Neural cell (in vitro differentiated cells): ENCODE measurements around the gene SH3TC2. TPM values are rescaled to one million over a fixed set of nuclear protein-coding genes. Genes with fewer than 3 reads are reported as not detected.

ENCODE experiments used
- H2AFZ ChIP-seq: fragments of 200-600, 300-800 bp; sonication (generic), shearing (Covaris generic); 2 replicates; pipeline ENCODE4 v1.6.0; 2014; ENCODE audit warnings: low read depth, mild to moderate bottlenecking, antibody characterized with exemption, low read length, moderate library complexity
- H3F3A ChIP-seq: fragments of 200-600 bp; shearing (Covaris generic); 2 replicates; pipeline ENCODE4 v1.6.1; 2016; ENCODE audit warnings: mild to moderate bottlenecking, moderate library complexity, mixed read lengths, antibody characterized with exemption, low read length; ENCODE audit not compliant: insufficient read depth, poor library complexity, severe bottlenecking
- H3K27ac ChIP-seq: fragments of 200-600, 300-800 bp; sonication (generic), shearing (Covaris generic); 2 replicates; pipeline ENCODE4 v1.5.1; 2014; ENCODE audit warnings: mild to moderate bottlenecking, low read length, moderate library complexity
- H3K27me3 ChIP-seq: fragments of 300-800, 200-600 bp; sonication (generic), shearing (Covaris generic); 2 replicates; pipeline ENCODE4 v1.6.0; 2014; ENCODE audit warnings: mild to moderate bottlenecking, low read depth, low read length, moderate library complexity; ENCODE audit not compliant: insufficient read depth
- H3K36me3 ChIP-seq: fragments of 300-800, 200-600 bp; sonication (generic), shearing (Covaris generic); 2 replicates; pipeline ENCODE4 v1.5.1; 2014; ENCODE audit warnings: mild to moderate bottlenecking, antibody characterized with exemption, low read length, moderate library complexity; ENCODE audit not compliant: insufficient read depth
- H3K4me2 ChIP-seq: fragments of 300-800, 200-600 bp; sonication (generic), shearing (Covaris generic); 2 replicates; pipeline ENCODE4 v1.6.0; 2014; ENCODE audit warnings: mild to moderate bottlenecking, low read length
- H3K4me3 ChIP-seq: fragments of 300-800, 200-600 bp; sonication (generic), shearing (Covaris generic); 2 replicates; pipeline ENCODE4 v1.5.1; 2014; ENCODE audit warnings: mild to moderate bottlenecking, low read length, moderate library complexity
- H3K79me2 ChIP-seq: fragments of 200-600 bp; shearing (Covaris generic); replicated peaks from 2 replicates; pipeline ENCODE4 v1.6.0; 2014; ENCODE audit warnings: mild to moderate bottlenecking, low read length, moderate library complexity; ENCODE audit not compliant: insufficient read depth
- H3K9ac ChIP-seq: fragments of 300-800, 200-600 bp; sonication (generic), shearing (Covaris generic); 2 replicates; pipeline ENCODE4 v1.6.1; 2016; ENCODE audit warnings: mild to moderate bottlenecking, low read length, mixed read lengths
- H3K9me2 ChIP-seq: fragments of 200-600 bp; shearing (Covaris generic); 2 replicates; pipeline ENCODE4 v1.6.1; 2016; ENCODE audit warnings: mild to moderate bottlenecking, low read length, mixed read lengths; ENCODE audit not compliant: insufficient read depth
- H3K9me3 ChIP-seq: fragments of 200-600, 300-800 bp; sonication (generic), shearing (Covaris generic); 2 replicates; pipeline ENCODE4 v1.6.1; 2016; ENCODE audit warnings: mild to moderate bottlenecking, mixed run types, low read length, moderate library complexity, mixed read lengths
- H4K20me1 ChIP-seq: fragments of 200-600 bp; shearing (Covaris generic); 2 replicates; pipeline ENCODE4 v1.6.1; 2016; ENCODE audit warnings: mild to moderate bottlenecking, mixed run types; ENCODE audit not compliant: insufficient read depth
- CTCF ChIP-seq: fragments of 450-650 bp; IDR thresholded peaks from 2 replicates; pipeline ENCODE4 v1.5.1; 2014; ENCODE audit warnings: antibody characterized with exemption, mild to moderate bottlenecking, moderate library complexity; ENCODE audit not compliant: poor library complexity, severe bottlenecking
- EP300 ChIP-seq: fragments of 450-650 bp; conservative IDR thresholded peaks from 2 replicates; pipeline ENCODE4 v1.6.1; 2014; ENCODE audit warnings: antibody characterized with exemption, mild to moderate bottlenecking, moderate library complexity; ENCODE audit not compliant: poor library complexity, severe bottlenecking
- EZH2 ChIP-seq: fragments of 200-600, 300-800 bp; shearing (Covaris generic), sonication (generic); IDR thresholded peaks from 2 replicates; pipeline ENCODE4 v1.6.1; 2014; ENCODE audit warnings: antibody characterized with exemption, low read length, borderline replicate concordance, mild to moderate bottlenecking; ENCODE audit not compliant: insufficient read depth, poor library complexity, severe bottlenecking
- MXI1 ChIP-seq: fragments of 450-650 bp; conservative IDR thresholded peaks from 2 replicates; pipeline ENCODE4 v1.6.1; 2014; ENCODE audit warnings: antibody characterized with exemption, mild to moderate bottlenecking; ENCODE audit not compliant: poor library complexity, severe bottlenecking
- POLR2AphosphoS5 ChIP-seq: IDR thresholded peaks from 2 replicates; pipeline ENCODE4 v1.6.1; 2012
- RAD21 ChIP-seq: fragments of 450-650 bp; conservative IDR thresholded peaks from 2 replicates; pipeline ENCODE4 v1.6.1; 2014; ENCODE audit warnings: antibody characterized with exemption, mild to moderate bottlenecking, moderate library complexity
- REST ChIP-seq: IDR thresholded peaks from 2 replicates; pipeline ENCODE4 v1.6.1; 2012; ENCODE audit warnings: borderline replicate concordance
- SMC3 ChIP-seq: fragments of 450-650 bp; conservative IDR thresholded peaks from 2 replicates; pipeline ENCODE4 v1.6.1; 2014; ENCODE audit warnings: antibody characterized with exemption, mild to moderate bottlenecking, moderate library complexity; ENCODE audit not compliant: poor library complexity
- TAF1 ChIP-seq: IDR thresholded peaks from 2 replicates; pipeline ENCODE4 v1.6.1; 2012; ENCODE audit warnings: low read depth
- polyA plus RNA-seq: library from polyadenylated mRNA; depleted of rRNA; stranded (reverse); fragments of >200 nt; gene quantifications from 2 replicates; pipeline ENCODE4 v1.2.3, GENCODE V29; 2014

SH3TC2 gene
- polyA plus RNA-seq, 1 donor from 2014 or later: not detected

DNA sequence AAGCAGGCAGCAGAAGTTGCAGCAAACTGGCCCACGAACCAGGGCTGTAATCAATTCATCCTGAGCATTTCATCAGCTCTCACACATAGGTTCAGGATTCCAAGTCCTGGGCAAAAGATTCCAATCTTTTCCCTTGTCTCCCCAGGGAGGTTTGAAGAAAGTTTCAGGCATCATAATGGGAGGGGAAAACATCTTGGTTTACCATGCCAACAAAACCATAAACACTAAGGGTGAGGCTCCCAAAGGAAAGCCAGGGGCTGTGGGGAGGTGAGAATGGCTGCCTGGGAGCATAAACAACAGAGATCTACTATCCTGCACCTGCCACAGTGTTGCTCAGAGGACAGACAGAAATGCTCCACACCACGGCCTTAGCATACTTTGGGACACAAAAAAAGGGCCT lies 94.6 kb downstream of the SH3TC2 start:
- no peaks in the 10 kb centered on the region for H3K9me2 ChIP-seq
- no peaks in the 10 kb centered on the region for H3K9me3 ChIP-seq
- no peaks in the 10 kb centered on the region for H3K36me3 ChIP-seq
- no peak overlapping the region for H3K9ac ChIP-seq
- no peaks in the 10 kb centered on the region for H3K27me3 ChIP-seq
- no peak overlapping the region for H3K4me3 ChIP-seq
- no peak overlapping the region for H3K27ac ChIP-seq
- no peaks in the 10 kb centered on the region for H4K20me1 ChIP-seq
- no peaks in the 10 kb centered on the region for H3F3A ChIP-seq
- H2AFZ ChIP-seq: no peak overlapping the region
- no peaks in the 10 kb centered on the region for H3K79me2 ChIP-seq
- no peak for TF ChIP-seq CTCF
- TF ChIP-seq SMC3: no peak
- no peak for TF ChIP-seq RAD21
- TF ChIP-seq EZH2: no peak
- TF ChIP-seq EP300: no peak
- no peak for TF ChIP-seq TAF1
- TF ChIP-seq POLR2AphosphoS5: no peak
- no peak for TF ChIP-seq REST
- TF ChIP-seq MXI1: no peak
- H3K4me2 ChIP-seq: no peak overlapping the region

DNA sequence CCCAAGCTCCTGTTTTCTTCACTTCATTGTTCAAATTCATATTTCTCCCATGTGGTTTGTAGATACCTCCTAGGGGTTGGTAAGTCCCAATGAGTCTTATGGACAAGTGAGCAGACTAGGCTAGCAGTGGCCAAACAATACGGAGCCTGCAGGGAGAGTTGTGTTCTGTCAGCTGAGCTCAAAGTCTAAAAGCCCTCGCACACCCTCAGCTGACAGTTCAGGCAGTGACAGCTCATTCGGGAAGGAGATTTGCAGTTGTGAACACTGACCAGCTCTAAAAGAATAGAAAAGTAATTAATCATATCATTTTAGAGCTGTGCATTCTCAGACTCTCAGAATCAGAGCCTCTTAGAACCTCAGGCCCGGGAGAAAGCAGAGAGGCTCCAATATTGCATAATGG lies 95.1 kb downstream of the SH3TC2 start:
- Histone ChIP-seq H3K9me3 (no peaks in the 10 kb centered on the region), H3K4me2 (no peak overlapping the region), H3K27me3 (no peaks in the 10 kb centered on the region), H3K4me3 (no peak overlapping the region), H3F3A (no peaks in the 10 kb centered on the region), H2AFZ (no peak overlapping the region), H4K20me1 (no peaks in the 10 kb centered on the region), H3K36me3 (no peaks in the 10 kb centered on the region), H3K79me2 (no peaks in the 10 kb centered on the region), H3K27ac (no peak overlapping the region), H3K9me2 (no peaks in the 10 kb centered on the region), H3K9ac (no peak overlapping the region)
- TF ChIP-seq RAD21 (no peak), MXI1 (no peak), TAF1 (no peak), EZH2 (no peak), POLR2AphosphoS5 (no peak), CTCF (no peak), EP300 (no peak), REST (no peak), SMC3 (no peak)
